GM23338 (cell line): ENCODE data around the gene SLC35E2B.

Source experiments
- CREB1 ChIP-seq: fragments of 250-450 bp; sonication (Bioruptor Pico); IDR thresholded peaks from 2 replicates; pipeline ENCODE4 v1.5.0; 2020; ENCODE audit warnings: low read depth, mild to moderate bottlenecking, moderate library complexity
- TF ChIP-seq, protein P1 (sequence below), 2 experiments: fragments of 200-600 bp in 1 of 2; sonication (generic) in 1 of 2; conservative IDR thresholded peaks; 2 replicates each; pipeline versions ENCODE4 v1.5.1 to v1.6.1; 2016 to 2017; ENCODE audit warnings: antibody characterized with exemption in 2 of 2, low read depth in 2 of 2, mild to moderate bottlenecking in 2 of 2, moderate library complexity in 1 of 2

DNA sequence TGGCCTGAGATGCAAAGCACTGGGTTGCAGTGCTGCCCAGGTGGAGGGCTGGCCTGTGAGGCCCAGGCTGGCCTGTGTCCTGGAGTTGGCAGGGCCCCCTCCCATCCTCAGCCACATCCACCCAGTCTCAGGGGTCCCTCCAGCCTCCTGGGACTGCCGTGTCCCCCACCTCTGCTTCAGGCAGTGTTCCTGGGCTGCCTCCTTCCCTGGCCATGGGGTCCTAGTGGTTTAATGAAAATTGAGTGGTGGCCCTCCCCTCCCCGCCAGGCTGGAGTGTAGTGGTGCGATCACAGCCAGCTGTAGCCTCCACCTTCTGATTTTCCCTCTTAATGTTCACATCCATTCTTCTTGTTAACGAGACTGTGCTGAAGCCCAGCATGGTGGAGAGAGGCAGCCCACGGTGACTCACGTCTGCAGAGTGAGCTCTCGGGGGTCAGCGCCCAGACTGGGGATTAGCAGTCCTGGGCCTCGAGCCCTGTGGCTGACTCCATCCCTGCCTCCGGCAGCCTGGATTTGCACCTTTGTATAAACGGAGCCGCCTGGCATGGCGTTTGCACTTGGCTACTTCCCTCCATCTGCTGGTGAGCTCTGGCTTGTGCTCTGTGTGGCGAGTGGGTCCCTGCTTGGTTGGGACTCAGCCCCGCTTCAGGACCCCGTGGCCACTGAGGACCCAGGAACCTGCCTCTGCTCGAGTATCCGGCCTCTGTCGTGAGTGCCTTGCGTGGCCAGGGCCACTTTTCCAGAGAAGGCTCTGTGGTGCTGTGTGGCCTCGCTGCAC lies 70.4 kb downstream of the SLC35E2B start:
- TF ChIP-seq, protein P1, sequence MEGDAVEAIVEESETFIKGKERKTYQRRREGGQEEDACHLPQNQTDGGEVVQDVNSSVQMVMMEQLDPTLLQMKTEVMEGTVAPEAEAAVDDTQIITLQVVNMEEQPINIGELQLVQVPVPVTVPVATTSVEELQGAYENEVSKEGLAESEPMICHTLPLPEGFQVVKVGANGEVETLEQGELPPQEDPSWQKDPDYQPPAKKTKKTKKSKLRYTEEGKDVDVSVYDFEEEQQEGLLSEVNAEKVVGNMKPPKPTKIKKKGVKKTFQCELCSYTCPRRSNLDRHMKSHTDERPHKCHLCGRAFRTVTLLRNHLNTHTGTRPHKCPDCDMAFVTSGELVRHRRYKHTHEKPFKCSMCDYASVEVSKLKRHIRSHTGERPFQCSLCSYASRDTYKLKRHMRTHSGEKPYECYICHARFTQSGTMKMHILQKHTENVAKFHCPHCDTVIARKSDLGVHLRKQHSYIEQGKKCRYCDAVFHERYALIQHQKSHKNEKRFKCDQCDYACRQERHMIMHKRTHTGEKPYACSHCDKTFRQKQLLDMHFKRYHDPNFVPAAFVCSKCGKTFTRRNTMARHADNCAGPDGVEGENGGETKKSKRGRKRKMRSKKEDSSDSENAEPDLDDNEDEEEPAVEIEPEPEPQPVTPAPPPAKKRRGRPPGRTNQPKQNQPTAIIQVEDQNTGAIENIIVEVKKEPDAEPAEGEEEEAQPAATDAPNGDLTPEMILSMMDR (conservative IDR thresholded peaks at IDR 0.05; ENCODE audit: low read depth in 2 of 2): no peak
- TF ChIP-seq CREB1 (CRISPR knock-in tag): no peak
